ENCODE results near the gene ITPR1. TPM values are rescaled to one million over a fixed set of nuclear protein-coding genes. Genes with fewer than 3 reads are reported as not detected.

Gene ITPR1
- total and polyA plus RNA-seq, 2 of the 4 experiments (the other 2 are of a cell fraction) = 1.8 to 5.7 TPM

- ChIA-PET CTCF (no interaction called here), POLR2A (ENCODE audit: unreplicated experiment) (no interaction called here)
- H2AK5ac ChIP-seq (ENCODE audit: low read depth, low read length) = no peak overlapping the region
- no peak overlapping the region for H3K4me3 ChIP-seq (ENCODE audit: insufficient read depth, low read depth, low read length)
- no peaks in the 10 kb centered on the region for H4K20me1 ChIP-seq (ENCODE audit: insufficient read depth, low read length)
- peaks cover 5% of the 10 kb centered on the region for H3K9me1 ChIP-seq (ENCODE audit: insufficient read depth, low read length)
- H3K4ac ChIP-seq (ENCODE audit: low read depth, low read length) = no peak overlapping the region
- H3K18ac ChIP-seq (ENCODE audit: low read depth, low read length) = no peak overlapping the region
- H2AK9ac ChIP-seq (replicated peaks; ENCODE audit: low read depth, low read length, poor library complexity) = no peak overlapping the region
- intact Hi-C loops (cut with micrococcal nuclease) (no loop called here), dilution Hi-C loops (cut with HindIII; ENCODE audit: low sequenced_read_pairs, unreplicated experiment) (no loop called here), in situ Hi-C loops (cut with MboI; ENCODE audit: low sequenced_read_pairs) (no loop called here)
- TF ChIP-seq FOS (IDR thresholded peaks at IDR 0.05; ENCODE audit: low read depth, low read length) = no peak
- no peak for TF ChIP-seq CHD1 (IDR thresholded peaks at IDR 0.05; ENCODE audit: low read depth, low read length)
- no peak for TF ChIP-seq BHLHE40 (IDR thresholded peaks at IDR 0.05; ENCODE audit: low read depth, low read length)
- TF ChIP-seq RFX5 (IDR thresholded peaks at IDR 0.05; ENCODE audit: low read depth, low read length) = no peak
- TF ChIP-seq MAZ (IDR thresholded peaks at IDR 0.05; ENCODE audit: borderline replicate concordance, low read depth, low read length) = no peak
- no peak for TF ChIP-seq POLR2A (IDR thresholded peaks at IDR 0.05; ENCODE audit: low read depth, low read length)
- no peak for DNase-seq
- H3K4me2 ChIP-seq (ENCODE audit: low read depth, low read length) = no peak overlapping the region
- H2BK20ac ChIP-seq (ENCODE audit: low read depth, low read length) = no peak overlapping the region
- no peak overlapping the region for H3K14ac ChIP-seq (replicated peaks; ENCODE audit: low read depth, low read length)
- no peak overlapping the region for H3K9ac ChIP-seq (ENCODE audit: low read depth, low read length)
- no CpG with 5 or more reads among the region's 2 CpGs for WGBS, 2 experiments (ENCODE audit: extremely low coverage in 2 of 2, insufficient read length in 1 of 2)
- H3K9me3 ChIP-seq (ENCODE audit: control insufficient read depth, insufficient read depth, low read length) = peaks cover 4% of the 10 kb centered on the region
- H3K4me1 ChIP-seq (ENCODE audit: control insufficient read depth, insufficient read depth, low read length) = peaks cover 6% of the 10 kb centered on the region
- H2AFZ ChIP-seq (replicated peaks; ENCODE audit: low read length, poor library complexity) = no peak overlapping the region
- no peaks in the 10 kb centered on the region for H3K27me3 ChIP-seq (ENCODE audit: control insufficient read depth, insufficient read depth, low read length)
- no peak overlapping the region for H3K27ac ChIP-seq (ENCODE audit: insufficient read depth, low read length)
- H3K36me3 ChIP-seq (ENCODE audit: control insufficient read depth, insufficient read depth, low read length) = no peaks in the 10 kb centered on the region
- H3K56ac ChIP-seq (ENCODE audit: extremely low read depth, insufficient read depth, low read length) = no peak overlapping the region
- no peak overlapping the region for H3K23ac ChIP-seq (ENCODE audit: low read depth, low read length)
- H4K91ac ChIP-seq (ENCODE audit: insufficient read depth, low read depth, low read length) = no peak overlapping the region
- BruUV-seq (replicated peaks) = no TSS peak
- H4K8ac ChIP-seq (ENCODE audit: low read depth in 2 of 2, low read length in 2 of 2) = no peak overlapping the region
- H3K79me1 ChIP-seq (ENCODE audit: low read depth in 1 of 2, low read length in 2 of 2) = no peaks in the 10 kb centered on the region
- H2BK120ac ChIP-seq (ENCODE audit: low read depth, low read length) = no peak overlapping the region
- H4K5ac ChIP-seq (ENCODE audit: low read depth, low read length) = no peak overlapping the region
- no peak for ATAC-seq (ENCODE audit: low read depth)
- H2BK5ac ChIP-seq (ENCODE audit: low read depth, low read length, poor library complexity, severe bottlenecking) = no peak overlapping the region
- no peak overlapping the region for H2BK15ac ChIP-seq (ENCODE audit: low read depth, low read length)
Measured at GRCh38 chr3:4862973-4863372, 369.8 kb downstream of the ITPR1 start.
